ENCODE measurements around the gene MSMP. TPM values are rescaled to one million over a fixed set of nuclear protein-coding genes. Genes with fewer than 3 reads are reported as not detected.

MSMP gene
- total RNA-seq = not detected in 2 replicates

GRCh38 chr9:35754264-35754663 lies at the start of gene MSMP:
MSMP (minus strand) TSS chr9:35754276; CDS start chr9:35754129, 147 bp downstream.
- H3K4me3 ChIP-seq (ENCODE audit: low read depth, low read length) = no peak within 1 kb of the TSS
- no peaks in the 10 kb centered on the region for H3K27me3 ChIP-seq (ENCODE audit: control insufficient read depth, insufficient read depth, low read length)
- DNase-seq (ENCODE audit: low read depth) (no peak), FAIRE-seq (no peak)
- H3K36me3 ChIP-seq (ENCODE audit: control insufficient read depth, insufficient read depth, low read length) = peaks cover 19% of the 10 kb centered on the region
- no peak for TF ChIP-seq CTCF (IDR thresholded peaks at IDR 0.05; ENCODE audit: insufficient read depth, low read length, severe bottlenecking)

GRCh38 chr9:35801328-35802128 lies 47.5 kb upstream of the MSMP start:
- TF ChIP-seq CTCF (IDR thresholded peaks at IDR 0.05; ENCODE audit: insufficient read depth, low read length, severe bottlenecking) = no peak
- H3K4me3 ChIP-seq (ENCODE audit: low read depth, low read length) = no peak overlapping the region
- no peak for FAIRE-seq
- H3K27me3 ChIP-seq (ENCODE audit: control insufficient read depth, insufficient read depth, low read length) = no peaks in the 10 kb centered on the region
- peaks cover 3% of the 10 kb centered on the region for H3K36me3 ChIP-seq (ENCODE audit: control insufficient read depth, insufficient read depth, low read length)
- DNase-seq (ENCODE audit: low read depth) = no peak

GRCh38 chr9:35800530-35800929 lies 46.5 kb upstream of the MSMP start:
- Histone ChIP-seq H3K27me3 (ENCODE audit: control insufficient read depth, insufficient read depth, low read length) (no peaks in the 10 kb centered on the region), H3K4me3 (ENCODE audit: low read depth, low read length) (no peak overlapping the region), H3K36me3 (ENCODE audit: control insufficient read depth, insufficient read depth, low read length) (no peaks in the 10 kb centered on the region)
- FAIRE-seq (no peak), DNase-seq (ENCODE audit: low read depth) (no peak)
- no peak for TF ChIP-seq CTCF (IDR thresholded peaks at IDR 0.05; ENCODE audit: insufficient read depth, low read length, severe bottlenecking)

GRCh38 chr9:35798658-35799374 lies 44.7 kb upstream of the MSMP start:
- Histone ChIP-seq H3K27me3 (ENCODE audit: control insufficient read depth, insufficient read depth, low read length) (no peaks in the 10 kb centered on the region), H3K4me3 (ENCODE audit: low read depth, low read length) (no peak overlapping the region), H3K36me3 (ENCODE audit: control insufficient read depth, insufficient read depth, low read length) (no peaks in the 10 kb centered on the region)
- DNase-seq (ENCODE audit: low read depth) = peak; percentile 100
- FAIRE-seq = peak; percentile 98
- TF ChIP-seq CTCF (IDR thresholded peaks at IDR 0.05; ENCODE audit: insufficient read depth, low read length, severe bottlenecking) = no peak

GRCh38 chr9:35797311-35798109 lies 43.4 kb upstream of the MSMP start:
- Histone ChIP-seq H3K27me3 (ENCODE audit: control insufficient read depth, insufficient read depth, low read length) (no peaks in the 10 kb centered on the region), H3K36me3 (ENCODE audit: control insufficient read depth, insufficient read depth, low read length) (no peaks in the 10 kb centered on the region), H3K4me3 (ENCODE audit: low read depth, low read length) (no peak overlapping the region)
- FAIRE-seq (no peak), DNase-seq (ENCODE audit: low read depth) (peak; percentile 24)
- no peak for TF ChIP-seq CTCF (IDR thresholded peaks at IDR 0.05; ENCODE audit: insufficient read depth, low read length, severe bottlenecking)

Data from bronchial epithelial cell (primary cell).